CD14-positive monocyte (primary cell): ENCODE data around the gene UVRAG. TPM values are rescaled to one million over a fixed set of nuclear protein-coding genes. Genes with fewer than 3 reads are reported as not detected.

Experiments used
- DNase-seq, 3 donors: peaks; one replicate each; pipeline ENCODE4 v3.0.0-alpha.2; 2011 to 2022
- H2AFZ ChIP-seq: 2 replicates; pipeline ENCODE4 v1.6.0; 2012; ENCODE audit warnings: mild to moderate bottlenecking, low read depth, low read length, inconsistent platforms; ENCODE audit not compliant: insufficient read depth, poor library complexity, severe bottlenecking
- H3K27ac ChIP-seq, 2 donors: 1 replicate in 1 of 2; 2 replicates in 1 of 2; pipeline ENCODE4 v1.5.1; 2012 to 2013; ENCODE audit warnings: low read length in 2 of 2, control low read depth in 1 of 2, inconsistent platforms in 1 of 2, low read depth in 1 of 2, mild to moderate bottlenecking in 1 of 2
- H3K27me3 ChIP-seq, 2 donors: one replicate each; pipeline versions ENCODE4 v1.6.0 to v1.6.1; 2011 to 2013; ENCODE audit warnings: low read length in 2 of 2; ENCODE audit not compliant: control insufficient read depth in 2 of 2, insufficient read depth in 2 of 2
- H3K36me3 ChIP-seq, 2 donors: replicated peaks in 1 of 2; 1 replicate in 1 of 2; 2 replicates in 1 of 2; pipeline versions ENCODE4 v1.5.1 to v1.6.1; 2012 to 2013; ENCODE audit warnings: low read length in 2 of 2, control low read depth in 1 of 2, inconsistent platforms in 1 of 2, mild to moderate bottlenecking in 1 of 2; ENCODE audit not compliant: insufficient read depth in 2 of 2, control insufficient read depth in 1 of 2
- H3K4me1 ChIP-seq, 2 donors: 1 replicate in 1 of 2; 2 replicates in 1 of 2; pipeline versions ENCODE4 v1.5.1 to v1.6.1; 2012 to 2013; ENCODE audit warnings: low read length in 2 of 2, control low read depth in 1 of 2, inconsistent platforms in 1 of 2, mild to moderate bottlenecking in 1 of 2, moderate library complexity in 1 of 2; ENCODE audit not compliant: insufficient read depth in 2 of 2, control insufficient read depth in 1 of 2
- H3K4me2 ChIP-seq: replicated peaks from 2 replicates; pipeline ENCODE3; 2012; ENCODE audit warnings: low read length, moderate library complexity, mild to moderate bottlenecking; ENCODE audit not compliant: poor library complexity, severe bottlenecking; ENCODE audit errors: extremely low read depth
- H3K4me3 ChIP-seq, 3 experiments: fragments of 200-600 bp in 1 of 3; sonication (generic) in 1 of 3; replicated peaks in 1 of 3; 1 replicate in 2 of 3; 2 replicates in 1 of 3; pipeline ENCODE4 v1.5.1; 2011 to 2013; ENCODE audit warnings: low read length in 3 of 3, mild to moderate bottlenecking in 3 of 3, control low read depth in 2 of 3, low read depth in 2 of 3, inconsistent platforms in 1 of 3, moderate library complexity in 1 of 3
- H3K79me2 ChIP-seq: 2 replicates; pipeline ENCODE4 v1.6.0; 2012; ENCODE audit warnings: mild to moderate bottlenecking, control low read depth, inconsistent platforms, low read length, moderate library complexity; ENCODE audit not compliant: insufficient read depth
- H3K9ac ChIP-seq: 2 replicates; pipeline ENCODE4 v1.6.0; 2017; ENCODE audit warnings: low read length, mild to moderate bottlenecking; ENCODE audit not compliant: insufficient read depth, poor library complexity, severe bottlenecking
- H3K9me3 ChIP-seq, 2 donors: replicated peaks in 1 of 2; 1 replicate in 1 of 2; 2 replicates in 1 of 2; pipeline versions ENCODE4 v1.5.1 to v1.6.1; 2012 to 2013; ENCODE audit warnings: low read length in 2 of 2, control low read depth in 1 of 2; ENCODE audit not compliant: control insufficient read depth in 1 of 2, insufficient read depth in 1 of 2
- H4K20me1 ChIP-seq: 2 replicates; pipeline ENCODE4 v1.6.0; 2012; ENCODE audit warnings: mild to moderate bottlenecking, low read length, control low read depth, moderate library complexity; ENCODE audit not compliant: insufficient read depth
- H3K27ac Mint-ChIP-seq, 7 donors: one replicate each; pipeline ENCODE4 v1.8.0; 2020; ENCODE audit warnings: mild to moderate bottlenecking in 7 of 7, mixed read lengths in 7 of 7, moderate library complexity in 6 of 7, inconsistent platforms in 2 of 7
- H3K27me3 Mint-ChIP-seq, 3 donors: one replicate each; pipeline ENCODE4 v1.8.0; 2021 to 2022; ENCODE audit warnings: low read depth in 3 of 3, mild to moderate bottlenecking in 3 of 3, mixed read lengths in 3 of 3, moderate library complexity in 3 of 3, inconsistent platforms in 1 of 3
- H3K36me3 Mint-ChIP-seq, 2 donors: one replicate each; pipeline ENCODE4 v1.8.0; 2020; ENCODE audit warnings: mixed read lengths in 2 of 2, inconsistent platforms in 1 of 2, mild to moderate bottlenecking in 1 of 2
- H3K4me1 Mint-ChIP-seq: one replicate; pipeline ENCODE4 v1.8.0; 2020; ENCODE audit warnings: mild to moderate bottlenecking, mixed read lengths
- H3K4me3 Mint-ChIP-seq, 2 donors: one replicate each; pipeline ENCODE4 v1.8.0; 2020; ENCODE audit warnings: mild to moderate bottlenecking in 2 of 2, mixed read lengths in 2 of 2, moderate library complexity in 1 of 2
- H3K9me3 Mint-ChIP-seq, 7 donors: one replicate each; pipeline ENCODE4 v1.8.0; 2020 to 2022; ENCODE audit warnings: mixed read lengths in 7 of 7, mild to moderate bottlenecking in 6 of 7, moderate library complexity in 6 of 7, inconsistent platforms in 2 of 7
- WGBS: methylation state at CpG from one replicate; pipeline ENCODE4 v1.1.5; 2013; ENCODE audit warnings: missing lambda C conversion rate; ENCODE audit not compliant: insufficient coverage; 5-methylcytosine and 5-hydroxymethylcytosine counted together
- intact Hi-C, 2 donors: fragments of 100-400 bp; cut with micrococcal nuclease; formaldehyde crosslinking; loops; one replicate each; pipeline versions ENCODE4 v1.15.0 to v1.15.1; 2023
- polyA plus RNA-seq, 3 donors: library from polyadenylated mRNA; depleted of rRNA in 1 of 3; unstranded in 2 of 3; stranded (reverse) in 1 of 3; fragments of 300-500 nt in 2 of 3; fragments of >200 nt in 1 of 3; fragmentation: Illumina TruSeq in 2 of 3; gene quantifications; 1 replicate in 2 of 3; 2 replicates in 1 of 3; pipeline ENCODE4 v1.2.3, GENCODE V29; 2012 to 2021
- TF ChIP-seq, protein P1 (sequence below): fragments of 200-600 bp; IDR thresholded peaks from one replicate; pipeline ENCODE4 v1.8.0; 2022; ENCODE audit warnings: antibody characterized with exemption, mild to moderate bottlenecking

Gene UVRAG
- polyA plus RNA-seq, 3 donors, result 13.7 to 20.5 (median 20.0) TPM

DNA sequence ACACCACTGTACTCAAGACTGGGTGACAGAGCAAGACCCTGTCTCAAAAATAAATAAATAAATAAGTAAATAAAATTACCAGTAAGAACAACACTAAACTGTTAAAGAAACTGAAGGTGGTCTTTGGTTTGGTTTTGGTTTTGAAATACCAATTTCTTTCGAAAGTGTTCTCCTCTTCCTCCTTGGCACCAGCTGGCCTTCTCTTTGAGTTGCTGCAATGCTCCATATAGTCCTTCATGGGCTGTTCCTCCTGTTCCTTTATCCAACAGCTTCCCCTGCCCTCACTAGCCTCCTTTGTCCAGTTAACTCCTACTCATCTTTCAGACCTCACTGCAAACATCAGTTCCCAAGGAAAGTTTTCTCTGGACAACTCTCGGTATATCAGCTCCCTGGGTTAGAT, 5.0 kb upstream of the UVRAG start:
- intact Hi-C loops, result loop anchor here in 1 of 2 donors (5.0 to 10.0 kb wide), 4 partner anchors 38 to 345 kb away; no protein-coding TSS in a partner anchor
- peak overlapping the region; percentile 51 for H3K4me2 ChIP-seq
- Mint-ChIP-seq H3K9me3 (peaks cover 0 to 3% (median 0%) of the 10 kb centered on the region in 7 donors), H3K4me3 (peak overlapping the region in 1 of 2 donors; percentile 63), H3K36me3 (no peaks in the 10 kb centered on the region), H3K4me1 (peaks cover 44% of the 10 kb centered on the region), H3K27ac (peak overlapping the region in 6 of 7 donors; percentile 81 to 92 (median 88)), H3K27me3 (no peaks in the 10 kb centered on the region)
- peak overlapping the region; percentile 53 to 76 for H3K27ac ChIP-seq
- H3K36me3 ChIP-seq, result no peaks in the 10 kb centered on the region
- 100% methylated on average over 1 of the region's 2 CpGs for WGBS
- DNase-seq, result peak in 1 of 3 donors; percentile 37
- H3K9ac ChIP-seq, result no peak overlapping the region
- TF ChIP-seq, protein P1, sequence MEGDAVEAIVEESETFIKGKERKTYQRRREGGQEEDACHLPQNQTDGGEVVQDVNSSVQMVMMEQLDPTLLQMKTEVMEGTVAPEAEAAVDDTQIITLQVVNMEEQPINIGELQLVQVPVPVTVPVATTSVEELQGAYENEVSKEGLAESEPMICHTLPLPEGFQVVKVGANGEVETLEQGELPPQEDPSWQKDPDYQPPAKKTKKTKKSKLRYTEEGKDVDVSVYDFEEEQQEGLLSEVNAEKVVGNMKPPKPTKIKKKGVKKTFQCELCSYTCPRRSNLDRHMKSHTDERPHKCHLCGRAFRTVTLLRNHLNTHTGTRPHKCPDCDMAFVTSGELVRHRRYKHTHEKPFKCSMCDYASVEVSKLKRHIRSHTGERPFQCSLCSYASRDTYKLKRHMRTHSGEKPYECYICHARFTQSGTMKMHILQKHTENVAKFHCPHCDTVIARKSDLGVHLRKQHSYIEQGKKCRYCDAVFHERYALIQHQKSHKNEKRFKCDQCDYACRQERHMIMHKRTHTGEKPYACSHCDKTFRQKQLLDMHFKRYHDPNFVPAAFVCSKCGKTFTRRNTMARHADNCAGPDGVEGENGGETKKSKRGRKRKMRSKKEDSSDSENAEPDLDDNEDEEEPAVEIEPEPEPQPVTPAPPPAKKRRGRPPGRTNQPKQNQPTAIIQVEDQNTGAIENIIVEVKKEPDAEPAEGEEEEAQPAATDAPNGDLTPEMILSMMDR, result no peak
- no peaks in the 10 kb centered on the region for H3K27me3 ChIP-seq
- peak overlapping the region in 1 of 3 experiments; percentile 33 for H3K4me3 ChIP-seq
- H3K79me2 ChIP-seq, result peaks cover 17% of the 10 kb centered on the region
- H3K9me3 ChIP-seq, result no peaks in the 10 kb centered on the region
- H3K4me1 ChIP-seq, result peaks cover 39 to 41% of the 10 kb centered on the region in 2 donors
- H2AFZ ChIP-seq, result no peak overlapping the region
- H4K20me1 ChIP-seq, result no peaks in the 10 kb centered on the region

DNA sequence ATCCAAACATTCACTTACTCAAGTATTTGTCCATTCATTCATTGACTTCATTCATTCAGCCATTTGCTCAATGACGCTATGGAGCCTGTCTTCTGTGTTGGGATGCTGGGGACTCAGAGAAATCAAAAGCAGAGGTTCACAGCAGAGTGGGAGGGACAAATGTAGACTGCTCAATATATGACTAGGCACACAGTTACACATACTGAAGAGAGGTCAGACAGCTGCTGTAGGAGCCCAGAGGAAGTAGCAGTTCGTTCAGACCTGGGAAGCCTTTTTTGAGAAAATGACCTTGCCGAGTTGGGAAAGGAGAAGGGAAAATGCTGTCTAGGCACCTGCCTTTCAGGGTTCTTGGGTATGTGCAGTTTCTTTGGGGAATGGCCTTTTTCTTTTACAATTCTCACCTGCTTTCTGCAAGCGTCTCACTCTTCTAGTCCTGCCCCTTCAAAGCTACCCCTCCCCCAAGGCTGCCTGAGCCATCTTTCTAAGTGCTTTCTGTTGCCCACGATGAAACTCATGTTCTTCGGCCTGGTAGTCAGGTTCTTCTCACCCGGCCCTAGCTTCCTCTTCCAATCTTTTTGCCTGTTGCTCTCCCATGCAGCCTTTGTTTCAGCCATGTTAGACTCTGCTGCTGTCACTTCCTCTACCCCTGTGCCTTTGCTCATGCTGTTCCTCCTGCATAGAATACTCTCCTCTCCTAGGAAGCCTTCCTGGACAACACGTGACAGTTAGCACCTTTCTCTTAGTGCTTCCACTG, 4.2 kb upstream of the UVRAG start:
- Mint-ChIP-seq H3K4me1 (peaks cover 44% of the 10 kb centered on the region), H3K4me3 (peak overlapping the region; percentile 31 to 63), H3K9me3 (peaks cover 0 to 3% (median 0%) of the 10 kb centered on the region in 7 donors), H3K27me3 (no peaks in the 10 kb centered on the region), H3K27ac (peak overlapping the region; percentile 81 to 92 (median 88)), H3K36me3 (no peaks in the 10 kb centered on the region)
- no peaks in the 10 kb centered on the region for H4K20me1 ChIP-seq
- DNase-seq, result peak; percentile 49 to 58 (median 52)
- H3K27me3 ChIP-seq, result no peaks in the 10 kb centered on the region
- peak overlapping the region; percentile 36 for H2AFZ ChIP-seq
- H3K4me2 ChIP-seq, result peak overlapping the region; percentile 51
- TF ChIP-seq, protein P1, result no peak
- peaks cover 24% of the 10 kb centered on the region for H3K79me2 ChIP-seq
- H3K9ac ChIP-seq, result no peak overlapping the region
- peak overlapping the region in 1 of 3 experiments; percentile 33 for H3K4me3 ChIP-seq
- intact Hi-C loops, result loop anchor here in 1 of 2 donors (5.0 kb wide), 1 partner anchor 39 kb away; no protein-coding TSS in a partner anchor
- H3K4me1 ChIP-seq, result peaks cover 40 to 41% of the 10 kb centered on the region in 2 donors
- WGBS, result 17% methylated on average over 7 of the region's 8 CpGs
- H3K27ac ChIP-seq, result peak overlapping the region; percentile 53 to 76
- H3K9me3 ChIP-seq, result no peaks in the 10 kb centered on the region
- no peaks in the 10 kb centered on the region for H3K36me3 ChIP-seq
